IMR-90 (cell line): ENCODE results near the gene PCDHGA8. TPM values are rescaled to one million over a fixed set of nuclear protein-coding genes. Genes with fewer than 3 reads are reported as not detected.
A peak's percentile ranks its signal among the peaks of the same experiment; 100 is the strongest.

Experiments used
- ATAC-seq: fragments of 200-7000 bp; cut with Tn5 transposase; 2 replicates; pipeline ENCODE4 v1.9.1; 2020; ENCODE audit warnings: low read depth, mild to moderate bottlenecking, moderate library complexity
- BruUV-seq: library from RNA; stranded (reverse); fragments of 400-500 nt; replicated peaks from 2 replicates; lab custom pipeline; 2021; lab: Mats Ljungman, UMichigan
- CTCF ChIA-PET: fragments of 300-600 bp; formaldehyde crosslinking; extraction: SDS; loops from one replicate; lab custom pipeline; 2021; ENCODE audit warnings: antibody characterized with exemption; lab: Yijun Ruan, JAX
- POLR2A ChIA-PET: fragments of 300-600 bp; sonication (Branson Sonifier 250); formaldehyde crosslinking; loops from one replicate; lab custom pipeline; 2022; ENCODE audit warnings: antibody characterized with exemption; ENCODE audit not compliant: unreplicated experiment; lab: Charles Lee
- DNase-seq: peaks from one replicate; pipeline ENCODE4 v3.0.0; 2013
- H2AFZ ChIP-seq: replicated peaks from 2 replicates; pipeline ENCODE3; 2013; ENCODE audit warnings: low read length, mild to moderate bottlenecking; ENCODE audit not compliant: poor library complexity
- H2AK5ac ChIP-seq: 2 replicates; pipeline ENCODE4 v1.6.1; 2013; ENCODE audit warnings: low read depth, low read length, inconsistent platforms
- H2AK9ac ChIP-seq: replicated peaks from 2 replicates; pipeline ENCODE3; 2013; ENCODE audit warnings: mild to moderate bottlenecking, low read depth, low read length, moderate library complexity; ENCODE audit not compliant: poor library complexity
- H2BK120ac ChIP-seq: 2 replicates; pipeline ENCODE4 v1.6.1; 2013; ENCODE audit warnings: low read depth, low read length, inconsistent platforms
- H2BK15ac ChIP-seq: 3 replicates; pipeline ENCODE4 v1.6.1; 2013; ENCODE audit warnings: low read depth, low read length, inconsistent platforms
- H2BK20ac ChIP-seq: 2 replicates; pipeline ENCODE4 v1.6.1; 2013; ENCODE audit warnings: low read depth, mild to moderate bottlenecking, inconsistent platforms, low read length, moderate library complexity
- H2BK5ac ChIP-seq: 2 replicates; pipeline ENCODE4 v1.6.1; 2013; ENCODE audit warnings: mild to moderate bottlenecking, low read depth, low read length, inconsistent platforms; ENCODE audit not compliant: poor library complexity, severe bottlenecking
- H3K14ac ChIP-seq: replicated peaks from 2 replicates; pipeline ENCODE4 v1.6.1; 2013; ENCODE audit warnings: low read depth, low read length, inconsistent platforms
- H3K18ac ChIP-seq: 2 replicates; pipeline ENCODE4 v1.6.1; 2013; ENCODE audit warnings: low read depth, low read length, control low read depth
- H3K23ac ChIP-seq: 2 replicates; pipeline ENCODE4 v1.6.1; 2013; ENCODE audit warnings: low read depth, low read length, inconsistent platforms
- H3K27ac ChIP-seq: 2 replicates; pipeline ENCODE4 v1.5.1; 2013; ENCODE audit warnings: mild to moderate bottlenecking, control low read depth, low read length; ENCODE audit not compliant: insufficient read depth
- H3K27me3 ChIP-seq: 2 replicates; pipeline ENCODE4 v1.6.1; 2013; ENCODE audit warnings: low read length; ENCODE audit not compliant: control insufficient read depth, insufficient read depth
- H3K36me3 ChIP-seq: 2 replicates; pipeline ENCODE4 v1.6.1; 2013; ENCODE audit warnings: low read length, mixed read lengths; ENCODE audit not compliant: control insufficient read depth, insufficient read depth
- H3K4ac ChIP-seq: 2 replicates; pipeline ENCODE4 v1.6.1; 2013; ENCODE audit warnings: low read depth, low read length, inconsistent platforms
- H3K4me1 ChIP-seq: 2 replicates; pipeline ENCODE4 v1.6.1; 2013; ENCODE audit warnings: low read length, mixed read lengths; ENCODE audit not compliant: control insufficient read depth, insufficient read depth
- H3K4me2 ChIP-seq: 2 replicates; pipeline ENCODE4 v1.6.1; 2013; ENCODE audit warnings: low read depth, mild to moderate bottlenecking, control low read depth, low read length, moderate library complexity
- H3K4me3 ChIP-seq: 2 replicates; pipeline ENCODE4 v1.5.1; 2013; ENCODE audit warnings: low read depth, mild to moderate bottlenecking, control low read depth, low read length, moderate library complexity; ENCODE audit not compliant: insufficient read depth
- H3K56ac ChIP-seq: 2 replicates; pipeline ENCODE4 v1.6.1; 2013; ENCODE audit warnings: low read length, inconsistent platforms; ENCODE audit not compliant: insufficient read depth; ENCODE audit errors: extremely low read depth
- H3K79me1 ChIP-seq, 2 experiments: 2 replicates each; pipeline ENCODE4 v1.6.1; 2013; ENCODE audit warnings: low read length in 2 of 2, inconsistent platforms in 1 of 2, low read depth in 1 of 2
- H3K9ac ChIP-seq: 2 replicates; pipeline ENCODE4 v1.6.1; 2013; ENCODE audit warnings: low read depth, low read length, control low read depth
- H3K9me1 ChIP-seq: 2 replicates; pipeline ENCODE4 v1.6.1; 2013; ENCODE audit warnings: low read length, inconsistent platforms; ENCODE audit not compliant: insufficient read depth
- H3K9me3 ChIP-seq: 2 replicates; pipeline ENCODE4 v1.6.1; 2013; ENCODE audit warnings: low read length; ENCODE audit not compliant: control insufficient read depth, insufficient read depth
- H4K20me1 ChIP-seq: 2 replicates; pipeline ENCODE4 v1.6.1; 2013; ENCODE audit warnings: low read length, inconsistent platforms; ENCODE audit not compliant: insufficient read depth
- H4K5ac ChIP-seq: 2 replicates; pipeline ENCODE4 v1.6.1; 2013; ENCODE audit warnings: mild to moderate bottlenecking, low read depth, low read length, control low read depth
- H4K8ac ChIP-seq, 2 experiments: 2 replicates each; pipeline ENCODE4 v1.6.1; 2013; ENCODE audit warnings: low read depth in 2 of 2, low read length in 2 of 2, control low read depth in 1 of 2, inconsistent platforms in 1 of 2
- H4K91ac ChIP-seq: 2 replicates; pipeline ENCODE4 v1.6.1; 2013; ENCODE audit warnings: low read depth, low read length, inconsistent platforms; ENCODE audit not compliant: insufficient read depth
- CEBPB ChIP-seq: IDR thresholded peaks from 2 replicates; pipeline ENCODE4 v1.6.1; 2012; ENCODE audit warnings: low read depth, low read length, improper control_type of control experiment
- FOS ChIP-seq: fragments of 150-350 bp; IDR thresholded peaks from 2 replicates; pipeline ENCODE4 v1.6.1; 2016; ENCODE audit warnings: low read depth, low read length
- RFX5 ChIP-seq: IDR thresholded peaks from 2 replicates; pipeline ENCODE4 v1.8.0; 2012; ENCODE audit warnings: low read depth, mild to moderate bottlenecking, low read length, moderate library complexity
- SMC3 ChIP-seq: fragments of 150-350 bp; IDR thresholded peaks from 2 replicates; pipeline ENCODE4 v1.6.1; 2016; ENCODE audit warnings: low read depth, mild to moderate bottlenecking, antibody characterized with exemption, low read length, moderate library complexity
- WGBS, 2 experiments: methylation state at CpG; one replicate each; pipeline versions ENCODE4 v1.1.5 to v1.1.7; 2013; ENCODE audit warnings: missing lambda C conversion rate in 2 of 2; ENCODE audit not compliant: insufficient read length in 1 of 2; ENCODE audit errors: extremely low coverage in 2 of 2; 5-methylcytosine and 5-hydroxymethylcytosine counted together
- dilution Hi-C: fragments of 300-500 bp; cut with HindIII; formaldehyde crosslinking; loops from one replicate; pipeline ENCODE4 v1.14.3; 2018; ENCODE audit warnings: low sequenced_read_pairs; ENCODE audit not compliant: unreplicated experiment
- in situ Hi-C: fragments of 300-500 bp; cut with MboI; formaldehyde crosslinking; loops from 3 replicates; pipeline ENCODE4 v1.14.3; 2019; ENCODE audit warnings: low sequenced_read_pairs, inconsistent platforms, mixed read lengths
- intact Hi-C: fragments of 100-400 bp; cut with micrococcal nuclease; formaldehyde crosslinking; loops from 2 replicates; pipeline ENCODE4 v1.10.0; 2022
- polyA plus RNA-seq, 3 experiments: library from polyadenylated mRNA; depleted of rRNA; stranded (reverse); fragments of >200 nt; gene quantifications; 2 replicates each; pipeline ENCODE4 v1.2.3, GENCODE V29; 2012; ENCODE audit warnings: low replicate concordance in 1 of 3
- total RNA-seq: library from RNA; depleted of rRNA; stranded (reverse); fragments of >200 nt; gene quantifications from 2 replicates; pipeline ENCODE4 v1.2.3, GENCODE V29; 2012
- TF ChIP-seq, protein P1 (sequence below): conservative IDR thresholded peaks from 2 replicates; pipeline ENCODE4 v1.5.1; 2012; ENCODE audit warnings: mild to moderate bottlenecking, low read depth, low read length, improper control_type of control experiment

PCDHGA8 gene
- total and polyA plus RNA-seq, 2 of the 4 experiments (the other 2 are of a cell fraction) = 0.89 to 2.0 TPM

DNA sequence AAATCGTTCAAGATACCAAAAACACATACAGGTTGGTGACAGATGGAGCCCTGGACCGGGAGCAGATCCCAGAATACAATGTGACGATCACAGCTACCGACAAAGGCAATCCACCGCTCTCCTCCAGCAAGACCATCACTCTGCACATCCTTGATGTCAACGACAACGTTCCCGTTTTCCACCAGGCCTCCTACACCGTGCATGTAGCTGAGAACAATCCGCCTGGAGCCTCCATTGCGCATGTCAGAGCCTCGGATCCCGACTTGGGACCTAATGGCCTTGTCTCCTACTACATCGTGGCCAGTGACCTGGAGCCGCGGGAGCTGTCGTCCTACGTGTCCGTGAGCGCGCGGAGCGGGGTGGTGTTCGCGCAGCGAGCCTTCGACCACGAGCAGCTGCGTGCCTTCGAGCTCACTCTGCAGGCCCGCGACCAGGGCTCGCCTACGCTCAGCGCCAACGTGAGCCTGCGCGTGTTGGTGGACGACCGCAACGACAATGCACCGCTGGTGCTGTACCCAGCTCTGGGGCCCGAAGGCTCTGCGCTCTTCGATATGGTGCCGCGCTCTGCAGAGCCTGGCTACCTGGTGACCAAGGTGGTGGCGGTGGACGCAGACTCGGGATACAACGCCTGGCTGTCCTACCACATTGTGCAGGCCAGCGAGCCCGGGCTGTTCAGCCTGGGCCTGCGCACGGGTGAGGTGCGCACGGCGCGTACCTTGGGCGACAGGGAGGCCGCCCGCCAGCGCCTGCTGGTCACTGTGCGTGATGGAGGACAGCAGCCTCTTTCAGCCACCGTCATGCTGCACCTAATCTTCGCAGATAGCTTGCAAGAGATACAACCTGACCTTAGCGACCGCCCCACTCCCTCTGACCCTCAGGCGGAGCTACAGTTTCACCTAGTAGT lies 20.6 kb upstream of the PCDHGA8 start:
- Histone ChIP-seq H3K14ac (no peak overlapping the region), H3K9ac (no peak overlapping the region), H2AFZ (peak overlapping the region; percentile 49), H3K4ac (no peak overlapping the region), H4K20me1 (no peaks in the 10 kb centered on the region), H2AK9ac (no peak overlapping the region), H3K9me1 (no peaks in the 10 kb centered on the region), H3K27me3 (no peaks in the 10 kb centered on the region), H3K79me1 (no peaks in the 10 kb centered on the region), H2BK120ac (no peak overlapping the region), H3K36me3 (peaks cover 23% of the 10 kb centered on the region), H3K27ac (no peak overlapping the region), H4K91ac (no peak overlapping the region), H2AK5ac (no peak overlapping the region), H3K18ac (no peak overlapping the region), H3K9me3 (peaks cover 57% of the 10 kb centered on the region), H2BK15ac (no peak overlapping the region), H3K4me2 (no peak overlapping the region; the same call in 1 of the 2 replicates), H2BK5ac (no peak overlapping the region), H4K5ac (no peak overlapping the region), H3K23ac (no peak overlapping the region), H3K56ac (no peak overlapping the region), H2BK20ac (no peak overlapping the region), H3K4me3 (no peak overlapping the region), H4K8ac (no peak overlapping the region), H3K4me1 (no peaks in the 10 kb centered on the region)
- DNase-seq = no peak
- in situ Hi-C loops (no loop called here), intact Hi-C loops (no loop called here), dilution Hi-C loops (no loop called here)
- WGBS, 2 experiments = 38% methylated on average over 53 of the region's 69 CpGs; no CpG with 5 or more reads in 1 of the 2 experiments
- no peak for ATAC-seq
- POLR2A ChIA-PET = no interaction called here
- BruUV-seq = no TSS peak
- CTCF ChIA-PET = interaction anchor here (1.3 kb wide), 1 partner anchor 192 kb away, joined by 4 read pairs; no protein-coding TSS in a partner anchor
- TF ChIP-seq FOS (no peak), CEBPB (no peak), SMC3 (no peak), RFX5 (no peak)
- TF ChIP-seq, protein P1, sequence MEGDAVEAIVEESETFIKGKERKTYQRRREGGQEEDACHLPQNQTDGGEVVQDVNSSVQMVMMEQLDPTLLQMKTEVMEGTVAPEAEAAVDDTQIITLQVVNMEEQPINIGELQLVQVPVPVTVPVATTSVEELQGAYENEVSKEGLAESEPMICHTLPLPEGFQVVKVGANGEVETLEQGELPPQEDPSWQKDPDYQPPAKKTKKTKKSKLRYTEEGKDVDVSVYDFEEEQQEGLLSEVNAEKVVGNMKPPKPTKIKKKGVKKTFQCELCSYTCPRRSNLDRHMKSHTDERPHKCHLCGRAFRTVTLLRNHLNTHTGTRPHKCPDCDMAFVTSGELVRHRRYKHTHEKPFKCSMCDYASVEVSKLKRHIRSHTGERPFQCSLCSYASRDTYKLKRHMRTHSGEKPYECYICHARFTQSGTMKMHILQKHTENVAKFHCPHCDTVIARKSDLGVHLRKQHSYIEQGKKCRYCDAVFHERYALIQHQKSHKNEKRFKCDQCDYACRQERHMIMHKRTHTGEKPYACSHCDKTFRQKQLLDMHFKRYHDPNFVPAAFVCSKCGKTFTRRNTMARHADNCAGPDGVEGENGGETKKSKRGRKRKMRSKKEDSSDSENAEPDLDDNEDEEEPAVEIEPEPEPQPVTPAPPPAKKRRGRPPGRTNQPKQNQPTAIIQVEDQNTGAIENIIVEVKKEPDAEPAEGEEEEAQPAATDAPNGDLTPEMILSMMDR = no peak
